IPS-11a (cell line): ENCODE results near the gene LCE1B.

Experiments used
- H3K4me3 ChIP-seq: one replicate; pipeline ENCODE4 v1.5.1; 2013; ENCODE audit warnings: low read depth, low read length, control low read depth

Gene LCE1B, protein sequence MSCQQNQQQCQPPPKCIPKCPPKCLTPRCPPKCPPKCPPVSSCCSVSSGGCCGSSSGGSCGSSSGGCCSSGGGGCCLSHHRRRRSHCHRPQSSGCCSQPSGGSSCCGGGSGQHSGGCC

DNA sequence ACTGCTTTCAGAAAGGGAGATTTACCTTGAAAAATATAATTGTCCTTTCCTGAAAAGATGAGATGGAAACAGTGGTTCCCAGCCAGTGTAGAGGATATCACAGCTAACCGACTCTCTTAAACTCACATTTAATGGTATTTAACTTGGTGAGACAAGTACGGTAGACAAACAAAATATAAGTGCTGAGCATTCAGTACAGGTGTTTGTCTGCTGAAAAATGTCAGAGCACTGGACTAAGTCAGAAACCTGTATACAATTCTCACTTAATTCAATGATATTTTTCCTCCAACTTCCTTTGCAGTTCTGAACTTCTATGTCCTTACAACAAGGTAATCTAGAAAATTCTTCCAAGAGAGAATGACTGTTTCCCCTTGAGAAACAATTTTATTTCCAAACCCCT is at the start of gene LCE1B:
Gene LCE1B (plus strand): TSS at position 301 of the 400 bp plus-strand sequence. CDS start 476 bp downstream, outside the sequence.
- no peak within 1 kb of the TSS for H3K4me3 ChIP-seq

DNA sequence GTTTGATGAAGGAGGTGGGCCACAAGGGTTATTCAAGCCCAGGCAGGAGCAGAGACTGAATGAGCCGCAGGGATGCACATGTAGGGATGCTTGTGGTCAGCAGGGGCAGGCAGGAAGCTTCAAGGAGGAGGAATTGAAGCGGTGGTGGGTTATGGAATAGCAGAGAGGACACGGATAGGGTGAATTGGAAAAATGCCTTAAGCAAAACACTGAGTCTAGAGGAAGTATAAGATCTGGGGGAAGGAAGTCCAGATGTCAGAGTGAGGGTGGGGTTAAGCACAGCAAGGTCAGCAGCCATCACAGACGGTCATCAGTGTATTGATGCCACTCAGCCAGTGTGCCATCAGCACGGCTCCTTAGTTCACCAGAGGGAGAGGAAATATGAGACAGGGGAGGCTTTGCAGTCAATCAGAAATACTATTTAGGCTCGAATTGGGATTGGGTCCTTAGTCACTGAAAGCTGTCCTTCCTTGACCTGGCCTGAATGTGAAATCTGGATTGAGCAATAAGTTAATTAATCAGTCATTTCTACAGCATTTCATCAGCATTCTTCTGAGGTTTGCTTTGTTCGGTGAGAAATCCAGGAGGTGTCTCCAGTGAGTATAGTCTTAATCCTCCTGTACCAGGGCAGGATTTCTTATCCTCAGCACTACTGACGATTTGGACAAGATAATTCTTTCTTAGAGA is 42.8 kb upstream of the LCE1B start:
- no peak overlapping the region for H3K4me3 ChIP-seq

DNA sequence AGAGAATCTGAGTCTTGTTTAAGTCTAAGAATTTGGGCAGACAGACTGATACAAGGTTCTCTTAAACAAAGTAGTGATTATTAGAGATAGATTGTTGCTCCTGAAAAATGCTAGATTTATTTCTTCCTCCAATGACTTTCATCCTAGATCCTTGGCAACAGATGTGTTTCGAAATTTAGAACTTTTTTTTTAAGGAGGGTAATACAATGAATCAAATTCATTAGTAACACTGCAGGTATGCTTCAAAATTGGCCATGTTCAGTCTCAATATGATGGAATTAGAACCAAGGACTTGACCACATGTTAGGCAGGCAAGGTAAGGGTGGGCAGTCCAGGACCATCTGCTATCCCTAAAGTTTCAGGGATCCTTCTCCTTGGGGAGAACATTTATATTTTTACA is 41.4 kb upstream of the LCE1B start:
- no peak overlapping the region for H3K4me3 ChIP-seq

DNA sequence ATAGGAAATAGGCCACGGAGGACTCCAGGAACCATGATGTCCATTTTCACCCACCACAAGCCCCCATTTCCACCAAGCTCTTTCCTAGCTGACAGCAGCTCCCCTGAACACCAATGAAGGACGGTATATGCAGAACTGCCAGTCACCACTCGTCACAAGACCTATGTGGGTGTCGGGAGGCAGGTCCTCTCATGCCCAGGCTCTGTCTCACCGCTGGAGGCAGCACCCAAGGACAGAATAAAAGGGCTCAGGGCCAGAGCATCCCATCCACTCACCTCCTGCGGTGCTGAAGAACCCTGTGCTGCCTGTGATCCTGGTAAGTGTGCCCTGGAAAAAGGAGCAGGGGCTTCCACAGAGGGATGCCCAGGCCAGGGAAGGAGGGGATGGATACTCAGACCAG is 36.9 kb upstream of the LCE1B start, which contains the start of gene LCE1F:
Gene LCE1F (plus strand): TSS at position 266 of the 400 bp plus-strand sequence. CDS start 1,232 bp downstream, outside the sequence.
- no peak within 1 kb of the TSS for H3K4me3 ChIP-seq

DNA sequence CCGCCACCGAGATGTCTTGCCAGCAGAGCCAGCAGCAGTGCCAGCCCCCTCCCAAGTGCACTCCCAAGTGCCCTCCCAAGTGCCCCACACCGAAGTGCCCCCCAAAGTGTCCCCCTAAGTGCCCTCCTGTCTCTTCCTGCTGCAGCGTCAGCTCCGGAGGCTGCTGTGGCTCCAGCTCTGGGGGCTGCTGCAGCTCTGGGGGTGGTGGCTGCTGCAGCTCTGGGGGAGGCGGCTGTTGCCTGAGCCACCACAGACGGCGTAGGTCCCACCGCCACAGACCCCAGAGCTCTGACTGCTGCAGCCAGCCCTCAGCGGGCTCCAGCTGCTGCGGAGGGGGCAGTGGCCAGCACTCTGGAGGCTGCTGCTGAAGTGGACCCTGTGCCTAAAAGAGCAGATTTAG is 35.4 kb upstream of the LCE1B start:
- no peak overlapping the region for H3K4me3 ChIP-seq

DNA sequence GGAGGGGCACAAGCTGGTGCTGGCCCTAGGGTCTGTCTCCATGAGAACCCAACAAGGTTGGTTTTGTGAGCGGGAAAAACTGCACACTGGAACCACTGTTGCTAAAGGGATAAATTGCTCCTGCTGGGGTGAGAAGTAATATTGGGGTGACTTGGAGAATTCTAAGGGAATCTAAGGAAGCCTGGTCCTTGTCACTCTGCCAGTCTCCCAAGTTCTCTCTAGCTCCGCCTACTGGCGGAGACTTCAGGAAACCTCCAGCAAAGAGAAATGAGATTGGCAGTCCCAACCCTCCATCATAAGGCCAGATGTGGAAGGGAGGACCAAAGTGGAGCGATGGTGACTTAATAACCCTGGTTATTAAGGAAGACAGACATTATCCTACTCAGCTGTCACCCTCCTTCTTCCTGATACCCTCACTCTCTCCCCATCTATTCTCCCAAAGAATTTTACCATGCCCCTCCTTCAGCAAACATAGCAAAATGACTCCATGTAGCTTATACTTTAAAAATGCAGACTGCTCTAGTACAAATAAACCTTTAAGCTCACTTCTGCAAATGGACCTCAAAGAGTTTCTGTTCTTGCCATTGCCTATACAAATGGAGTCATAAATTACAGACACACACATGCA is 34.1 kb upstream of the LCE1B start:
- no peak overlapping the region for H3K4me3 ChIP-seq

DNA sequence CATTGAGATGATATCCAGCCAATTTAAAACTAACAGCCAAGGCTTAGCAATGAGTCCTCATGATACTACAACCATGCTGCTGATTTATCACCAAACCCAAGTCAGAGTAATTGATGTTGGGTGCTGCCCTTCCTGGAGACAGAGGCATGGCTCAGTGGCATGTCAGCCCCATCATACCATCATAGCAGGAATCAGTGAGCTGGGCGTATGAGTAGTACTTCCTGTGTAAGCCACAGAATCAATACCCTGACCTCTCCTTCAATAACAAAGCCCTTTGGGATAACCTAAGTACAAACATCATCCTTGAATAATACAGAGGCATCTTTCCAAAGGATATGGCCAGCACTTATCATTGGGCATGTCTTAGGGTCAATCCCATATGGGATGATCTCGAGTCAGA is 28.7 kb upstream of the LCE1B start:
- no peak overlapping the region for H3K4me3 ChIP-seq

DNA sequence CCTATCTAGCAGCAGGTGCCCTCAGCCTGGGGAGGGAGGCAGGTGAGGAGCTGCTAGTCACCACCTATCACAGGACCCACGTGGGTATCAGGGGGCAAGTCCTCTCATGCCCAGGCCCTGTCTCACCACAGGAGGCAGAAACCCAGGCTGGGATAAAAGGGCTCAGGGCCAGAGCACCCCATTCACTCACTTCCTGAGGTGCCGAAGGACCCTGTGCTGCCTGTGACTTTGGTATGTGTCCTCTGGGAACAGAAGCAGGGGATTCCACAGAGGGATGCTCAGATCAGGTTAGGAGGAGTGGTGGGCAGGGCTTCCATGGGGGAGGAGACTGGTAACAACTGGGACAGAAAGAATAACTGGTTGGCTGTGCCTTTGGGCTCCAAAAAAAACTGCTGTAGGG is 25.7 kb upstream of the LCE1B start, which contains the start of gene LCE1E:
Gene LCE1E (plus strand): TSS at position 181 of the 400 bp plus-strand sequence. CDS start 1,043 bp downstream, outside the sequence.
- H3K4me3 ChIP-seq, result no peak within 1 kb of the TSS

DNA sequence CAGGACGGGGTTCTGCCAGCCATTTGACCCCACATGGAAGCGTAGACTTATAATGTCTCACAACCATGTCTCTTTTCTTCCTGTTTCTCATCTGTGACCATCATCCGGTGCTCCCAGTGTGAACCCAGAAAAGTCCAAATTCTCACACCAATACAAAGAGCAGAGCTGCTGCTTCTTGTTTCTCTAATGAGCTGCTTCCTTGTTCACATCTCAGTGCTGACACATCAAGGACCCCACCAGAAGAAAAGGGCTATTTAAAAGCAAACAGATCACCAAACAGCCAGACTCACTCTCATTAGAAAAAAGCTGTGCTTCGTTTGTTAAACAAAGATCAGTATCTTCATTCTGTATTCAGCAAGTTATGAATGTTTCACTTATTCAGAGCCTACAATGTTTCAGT is 16.1 kb upstream of the LCE1B start:
- no peak overlapping the region for H3K4me3 ChIP-seq

DNA sequence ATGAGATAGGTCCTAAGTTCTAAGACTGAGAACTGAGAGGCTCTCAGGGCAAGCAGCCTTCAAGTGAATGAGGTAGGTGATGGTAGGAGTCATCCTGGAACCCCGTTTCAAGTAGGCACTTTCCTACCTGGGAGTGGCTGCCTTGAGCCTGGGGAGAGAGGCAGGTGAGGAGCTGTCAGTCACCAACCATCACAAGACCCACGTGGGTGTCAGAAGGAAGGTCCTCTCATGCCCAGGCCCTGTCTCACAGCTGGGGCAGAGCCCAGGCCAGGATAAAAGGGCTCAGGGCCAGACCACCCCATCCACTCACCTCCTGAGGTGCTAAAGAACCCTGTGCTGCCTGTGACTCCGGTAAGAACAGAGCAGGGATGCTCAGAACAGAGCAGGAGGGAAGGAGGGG is 15.3 kb upstream of the LCE1B start, which contains the start of gene LCE1D:
Gene LCE1D (plus strand): TSS at position 301 of the 400 bp plus-strand sequence. CDS start 1,074 bp downstream, outside the sequence.
- H3K4me3 ChIP-seq, result no peak within 1 kb of the TSS

DNA sequence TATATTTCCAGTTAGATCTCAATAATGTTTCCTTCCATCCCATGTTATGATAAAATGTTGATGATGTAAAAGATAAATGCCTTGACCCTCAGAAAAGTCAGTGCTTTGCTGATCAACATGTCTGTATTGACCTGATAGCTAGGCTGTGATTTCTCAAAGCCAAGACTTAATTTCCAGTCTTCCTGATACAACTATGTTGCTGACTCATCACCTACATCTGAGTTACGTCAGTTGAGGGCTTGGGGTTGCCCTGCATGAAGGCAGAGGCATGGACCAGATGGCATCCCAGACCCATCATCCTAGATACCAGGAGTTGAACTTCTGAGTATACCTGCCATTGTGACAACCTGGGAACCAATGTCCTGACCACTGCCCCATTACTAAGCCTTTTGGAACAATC is 10.4 kb upstream of the LCE1B start:
- H3K4me3 ChIP-seq, result no peak overlapping the region

DNA sequence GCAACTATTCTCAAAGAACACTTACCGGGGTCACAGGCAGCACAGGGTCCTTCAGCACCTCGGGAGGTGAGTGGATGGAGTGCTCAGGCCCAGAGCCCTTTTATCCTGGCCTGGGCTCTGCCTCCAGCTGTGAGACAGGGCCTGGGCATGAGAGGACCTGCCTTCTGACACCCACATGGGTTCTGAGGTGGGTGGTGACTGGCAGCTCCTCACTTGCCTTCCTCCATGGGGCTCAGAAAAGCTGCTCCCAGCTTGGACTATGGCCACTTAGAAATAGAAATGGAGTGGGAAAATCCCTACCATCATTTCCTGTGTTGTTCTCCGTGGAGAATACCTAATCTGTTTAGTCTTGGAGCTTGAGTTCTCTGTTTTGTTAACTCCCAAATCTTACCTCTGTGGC is 5.2 kb upstream of the LCE1B start, which contains the start of gene LCE1C:
Gene LCE1C (minus strand): TSS at position 76 of the 400 bp plus-strand sequence. CDS start 1,173 bp downstream, outside the sequence.
- no peak within 1 kb of the TSS for H3K4me3 ChIP-seq

DNA sequence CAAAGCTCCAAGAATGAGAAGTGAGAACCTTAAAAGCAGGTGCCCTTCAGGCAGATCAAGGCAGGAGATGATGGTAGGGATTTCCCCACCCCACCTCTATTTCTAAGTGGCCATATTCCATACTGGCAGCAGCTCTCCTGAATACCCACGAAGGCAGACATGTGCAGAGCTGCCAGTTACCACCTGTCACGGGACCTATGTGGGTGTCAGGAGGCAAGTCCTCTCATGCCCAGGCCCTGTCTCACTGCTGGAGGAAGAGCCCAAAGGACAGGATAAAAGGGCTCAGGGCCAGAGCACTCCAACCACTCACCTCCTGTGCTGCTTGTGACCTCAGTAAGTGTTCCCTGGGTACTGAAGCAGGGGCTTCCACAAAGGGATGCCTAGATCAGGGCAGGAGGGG is 721 bp upstream of the LCE1B start:
- H3K4me3 ChIP-seq, result no peak overlapping the region

DNA sequence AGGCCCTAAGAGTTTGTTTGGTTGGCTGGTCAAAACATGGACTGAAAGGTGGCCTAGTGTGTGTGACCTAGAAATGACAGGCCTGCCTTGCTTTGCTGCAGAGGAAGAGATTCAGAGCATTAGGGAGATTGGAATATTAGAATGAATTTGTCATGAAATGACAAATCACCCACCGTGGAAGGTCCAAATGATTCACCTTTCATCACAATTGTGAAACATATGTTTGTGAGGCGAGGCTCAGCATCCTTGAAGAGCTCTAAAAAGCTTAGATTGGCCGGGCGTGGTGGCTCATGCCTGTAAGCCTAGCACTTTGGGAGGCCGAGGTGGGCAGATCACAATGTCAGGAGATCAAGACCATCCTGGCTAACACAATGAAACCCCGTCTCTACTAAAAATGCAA is 5.5 kb downstream of the LCE1B start:
- no peak overlapping the region for H3K4me3 ChIP-seq

DNA sequence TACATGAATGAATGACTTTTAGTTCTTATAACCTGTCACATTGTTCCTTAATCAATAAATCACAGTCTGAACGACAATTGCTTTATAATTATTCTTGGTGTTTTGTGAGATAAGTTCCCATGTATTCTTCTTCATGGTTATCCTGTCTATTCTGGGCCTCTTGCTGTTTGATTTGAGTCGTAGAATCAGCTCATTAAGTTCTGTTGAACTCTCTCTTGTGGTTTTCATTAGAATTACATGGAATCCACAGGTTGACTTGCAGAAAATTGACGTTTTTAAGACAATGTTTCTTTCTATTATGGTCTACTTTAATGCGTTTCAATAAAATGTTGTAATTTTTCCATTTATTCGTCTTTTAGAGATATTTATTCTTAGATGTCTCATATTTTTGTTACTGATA is 11.5 kb downstream of the LCE1B start:
- no peak overlapping the region for H3K4me3 ChIP-seq

DNA sequence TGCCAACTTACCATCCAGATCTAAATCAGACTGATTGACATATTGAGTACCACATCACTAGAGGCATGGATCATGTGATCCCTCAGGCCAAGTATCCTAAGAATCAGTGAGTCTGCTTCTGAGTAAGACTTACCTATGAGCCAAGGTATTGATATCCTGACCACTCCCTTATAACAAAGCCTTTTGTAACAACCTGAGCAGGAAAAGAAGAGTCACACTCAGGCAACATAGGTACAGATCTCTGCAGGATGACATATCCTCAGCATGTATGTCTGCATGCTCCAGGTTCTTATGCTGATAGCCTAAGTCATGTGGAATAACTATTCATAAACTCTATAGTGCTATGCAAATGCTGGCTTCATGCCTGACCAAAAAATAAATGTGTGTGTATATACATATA is 13.2 kb downstream of the LCE1B start:
- H3K4me3 ChIP-seq, result no peak overlapping the region

DNA sequence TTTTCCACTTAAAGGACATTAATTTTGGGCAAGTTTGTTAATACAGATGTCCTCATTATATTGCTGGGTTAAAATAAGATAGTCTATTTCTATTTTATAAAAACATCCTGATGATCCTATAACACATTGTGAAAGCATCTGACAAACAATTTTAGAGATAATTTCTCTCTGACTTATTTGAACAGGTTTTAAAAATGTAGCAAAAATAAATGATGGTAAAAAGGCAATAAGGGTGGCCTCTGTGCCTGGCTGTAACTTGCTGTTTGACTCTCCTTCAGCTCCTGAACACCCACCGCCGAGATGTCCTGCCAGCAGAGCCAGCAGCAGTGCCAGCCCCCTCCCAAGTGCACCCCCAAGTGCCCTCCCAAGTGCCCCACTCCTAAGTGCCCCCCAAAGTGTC is 15.4 kb downstream of the LCE1B start, which contains the start of gene LCE1A:
Gene LCE1A (plus strand): TSS at position 301 of the 400 bp plus-strand sequence. CDS start 0 bp downstream, at position 301.
- no peak within 1 kb of the TSS for H3K4me3 ChIP-seq

DNA sequence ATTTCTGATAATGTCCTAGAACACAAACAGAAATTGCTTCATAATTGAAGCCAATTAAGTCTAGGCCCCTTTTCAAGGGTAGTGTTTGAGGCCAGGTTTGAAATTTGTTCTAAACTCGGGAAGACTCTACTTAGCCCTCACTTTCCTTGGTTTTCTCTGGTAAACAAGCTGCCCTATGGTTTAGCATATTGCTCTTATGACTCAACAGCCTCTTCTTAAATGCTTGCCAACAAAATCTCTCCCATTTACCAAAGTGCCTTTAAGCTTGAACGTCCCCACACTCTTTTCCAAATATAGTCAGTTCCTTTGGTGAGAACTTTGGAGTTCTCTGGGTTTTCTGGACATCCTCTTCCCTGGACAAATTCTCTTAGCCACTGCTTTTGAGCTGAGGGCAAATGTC is 25.1 kb downstream of the LCE1B start:
- no peak overlapping the region for H3K4me3 ChIP-seq

DNA sequence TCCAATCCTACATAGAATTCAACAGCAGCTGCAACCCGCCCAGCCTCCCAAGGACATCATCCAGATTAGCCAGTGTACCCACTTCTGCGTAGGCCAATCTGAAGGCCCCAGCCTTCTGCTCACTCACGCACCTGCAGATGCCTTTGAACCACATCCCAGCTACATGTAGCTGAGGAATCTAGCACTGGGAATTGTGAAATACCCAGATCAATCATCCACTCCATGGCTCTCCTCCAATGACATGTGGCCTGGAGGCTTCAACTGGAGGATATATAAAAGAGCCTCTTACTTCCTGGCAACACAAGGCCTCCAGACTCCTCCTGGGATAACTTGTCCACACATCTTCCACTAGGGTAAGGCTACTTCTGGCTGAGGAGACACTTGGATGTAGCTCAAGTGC is 30.8 kb downstream of the LCE1B start, which contains the start of gene LCE6A:
Gene LCE6A (plus strand): TSS at position 301 of the 400 bp plus-strand sequence. CDS start 665 bp downstream, outside the sequence.
- H3K4me3 ChIP-seq, result no peak within 1 kb of the TSS

DNA sequence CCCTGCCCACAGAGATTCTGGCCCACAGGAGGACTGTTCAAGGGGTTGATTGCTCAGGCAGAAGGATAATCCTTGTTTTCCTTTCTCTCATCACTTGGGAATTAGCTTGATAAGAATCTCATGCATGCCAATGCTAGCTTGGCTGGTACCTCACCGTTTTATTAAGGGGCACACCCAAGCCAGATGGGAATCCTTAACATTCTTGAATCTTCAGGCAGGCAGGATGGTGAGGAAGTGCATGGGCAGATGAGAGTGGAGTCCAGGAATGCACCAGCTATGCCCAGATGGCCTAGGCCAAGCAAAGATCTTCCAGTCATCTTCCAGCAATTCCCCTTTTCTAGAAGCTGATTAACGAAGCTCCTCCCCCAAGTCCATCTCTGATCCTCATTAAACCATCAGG is 43.9 kb downstream of the LCE1B start:
- no peak overlapping the region for H3K4me3 ChIP-seq

DNA sequence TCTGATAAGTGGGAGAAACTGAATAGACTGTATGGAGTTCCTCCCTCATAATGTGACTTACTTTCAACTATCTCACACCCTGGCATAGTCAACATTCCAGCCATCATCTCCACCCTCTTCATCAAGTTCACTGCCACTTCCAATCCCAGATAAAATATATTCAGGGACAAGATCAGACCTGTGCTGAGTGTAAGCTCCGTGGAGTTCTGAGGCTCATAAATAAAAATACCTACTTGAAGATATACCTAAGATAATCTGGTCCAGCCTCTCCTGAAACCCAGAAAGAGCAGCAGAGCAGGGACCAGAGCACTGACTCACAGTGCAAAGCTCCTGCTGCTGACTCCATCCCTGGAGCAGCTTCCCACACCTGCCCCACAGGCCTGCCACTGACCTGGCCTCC is 46.3 kb downstream of the LCE1B start:
- H3K4me3 ChIP-seq, result no peak overlapping the region

DNA sequence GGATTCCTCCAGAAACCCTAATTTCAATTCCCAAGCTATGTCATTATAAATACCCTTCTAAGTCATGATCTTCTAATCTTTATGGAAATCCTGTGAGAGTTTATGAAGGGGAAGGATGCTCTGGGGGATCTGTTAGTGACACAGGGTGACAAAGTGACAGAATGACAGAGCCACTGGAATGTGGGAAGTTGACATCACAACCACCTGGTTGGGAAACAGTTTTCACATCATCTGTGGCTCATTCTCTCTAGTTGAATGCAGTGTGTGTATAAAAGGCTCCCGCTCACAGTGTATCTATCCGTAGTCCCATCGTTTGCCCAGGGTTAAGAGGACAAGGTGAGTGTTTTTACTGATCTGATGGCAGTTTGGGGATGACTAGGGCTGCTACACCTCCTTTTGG is 47.9 kb downstream of the LCE1B start, which contains the start of gene LCE7A:
Gene LCE7A (plus strand): TSS at position 301 of the 400 bp plus-strand sequence. CDS start 702 bp downstream, outside the sequence.
- H3K4me3 ChIP-seq, result no peak within 1 kb of the TSS
